ENCODE data around the gene PARD3B. TPM values are rescaled to one million over a fixed set of nuclear protein-coding genes. Genes with fewer than 3 reads are reported as not detected.

Gene PARD3B
- total RNA-seq, 4 donors from 2014 or later = 32.8 to 69.6 (median 47.3) TPM

DNA sequence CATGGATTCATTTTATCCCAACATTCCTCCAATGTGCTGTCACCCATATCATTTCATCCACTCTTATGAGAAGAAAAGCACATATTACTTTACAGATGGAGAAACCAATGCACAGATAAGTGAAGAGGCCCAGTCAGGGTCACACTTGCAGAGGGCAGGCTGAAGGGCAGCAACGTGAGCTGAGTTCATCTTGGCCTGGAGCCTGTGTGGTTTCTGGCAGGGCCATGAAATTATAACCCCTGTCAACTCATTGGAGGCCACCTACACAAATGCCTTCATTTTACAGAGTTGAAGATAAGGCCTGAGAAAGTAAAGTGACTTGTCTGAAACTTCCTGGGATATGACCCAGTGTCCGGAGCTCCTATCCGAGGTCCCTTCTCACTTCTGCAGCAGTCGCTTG is 1048.6 kb downstream of the PARD3B start:
- TF ChIP-seq, protein P1, sequence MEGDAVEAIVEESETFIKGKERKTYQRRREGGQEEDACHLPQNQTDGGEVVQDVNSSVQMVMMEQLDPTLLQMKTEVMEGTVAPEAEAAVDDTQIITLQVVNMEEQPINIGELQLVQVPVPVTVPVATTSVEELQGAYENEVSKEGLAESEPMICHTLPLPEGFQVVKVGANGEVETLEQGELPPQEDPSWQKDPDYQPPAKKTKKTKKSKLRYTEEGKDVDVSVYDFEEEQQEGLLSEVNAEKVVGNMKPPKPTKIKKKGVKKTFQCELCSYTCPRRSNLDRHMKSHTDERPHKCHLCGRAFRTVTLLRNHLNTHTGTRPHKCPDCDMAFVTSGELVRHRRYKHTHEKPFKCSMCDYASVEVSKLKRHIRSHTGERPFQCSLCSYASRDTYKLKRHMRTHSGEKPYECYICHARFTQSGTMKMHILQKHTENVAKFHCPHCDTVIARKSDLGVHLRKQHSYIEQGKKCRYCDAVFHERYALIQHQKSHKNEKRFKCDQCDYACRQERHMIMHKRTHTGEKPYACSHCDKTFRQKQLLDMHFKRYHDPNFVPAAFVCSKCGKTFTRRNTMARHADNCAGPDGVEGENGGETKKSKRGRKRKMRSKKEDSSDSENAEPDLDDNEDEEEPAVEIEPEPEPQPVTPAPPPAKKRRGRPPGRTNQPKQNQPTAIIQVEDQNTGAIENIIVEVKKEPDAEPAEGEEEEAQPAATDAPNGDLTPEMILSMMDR (IDR thresholded peaks at IDR 0.05; ENCODE audit: low read depth) = no peak

DNA sequence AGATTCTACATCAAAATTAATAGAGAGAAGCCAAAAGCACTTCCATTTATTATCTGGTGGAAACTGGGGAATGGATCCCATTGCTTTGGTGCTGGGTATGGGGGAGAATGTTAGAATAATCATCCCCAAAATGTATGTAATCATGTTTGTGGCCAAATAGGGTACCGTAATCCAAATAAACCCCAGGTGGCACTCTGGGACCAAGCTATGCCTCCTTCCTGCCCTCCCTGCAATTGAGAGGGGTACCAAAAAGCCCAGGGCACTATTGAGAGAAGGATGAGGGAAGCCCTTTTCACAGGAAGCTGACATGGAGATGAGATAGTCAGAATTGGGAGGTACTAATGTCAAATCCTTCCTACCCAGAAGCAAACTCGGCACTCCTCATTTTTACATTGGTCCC is 1051.3 kb downstream of the PARD3B start:
- TF ChIP-seq, protein P1 (IDR thresholded peaks at IDR 0.05; ENCODE audit: low read depth) = no peak

DNA sequence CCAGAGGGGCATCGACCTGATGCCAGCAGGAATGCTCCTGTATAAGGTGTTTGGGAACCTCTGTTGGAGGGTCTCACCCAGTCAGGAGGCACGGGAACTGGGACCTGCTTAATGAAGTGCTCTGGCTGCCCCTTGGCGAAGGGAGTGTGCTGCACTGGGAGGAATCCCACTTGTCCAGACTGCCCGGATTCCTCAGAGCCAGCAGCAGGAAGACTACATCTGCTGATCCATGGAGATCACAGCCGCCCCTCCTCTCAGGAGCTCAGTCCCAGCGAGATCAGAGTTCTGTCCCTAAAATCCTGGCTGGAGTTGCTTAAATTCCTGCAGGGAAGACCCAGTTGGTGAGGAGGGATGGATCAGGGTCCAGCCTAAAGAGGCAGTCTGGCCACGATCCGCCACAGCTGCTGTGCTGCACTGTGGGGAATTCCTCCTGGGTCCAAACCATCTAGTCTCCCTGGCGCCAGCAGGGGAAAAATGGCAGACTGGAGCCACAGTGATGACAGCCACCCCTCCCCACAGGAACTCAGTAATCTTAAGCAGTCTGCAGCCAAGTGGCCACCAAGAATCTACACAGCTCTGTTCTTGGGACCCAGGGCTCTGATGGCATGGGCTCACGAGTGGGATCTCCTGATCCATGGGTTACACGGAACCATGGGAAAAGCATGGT is 1060.5 kb downstream of the PARD3B start:
- TF ChIP-seq, protein P1 (IDR thresholded peaks at IDR 0.05; ENCODE audit: low read depth) = no peak

DNA sequence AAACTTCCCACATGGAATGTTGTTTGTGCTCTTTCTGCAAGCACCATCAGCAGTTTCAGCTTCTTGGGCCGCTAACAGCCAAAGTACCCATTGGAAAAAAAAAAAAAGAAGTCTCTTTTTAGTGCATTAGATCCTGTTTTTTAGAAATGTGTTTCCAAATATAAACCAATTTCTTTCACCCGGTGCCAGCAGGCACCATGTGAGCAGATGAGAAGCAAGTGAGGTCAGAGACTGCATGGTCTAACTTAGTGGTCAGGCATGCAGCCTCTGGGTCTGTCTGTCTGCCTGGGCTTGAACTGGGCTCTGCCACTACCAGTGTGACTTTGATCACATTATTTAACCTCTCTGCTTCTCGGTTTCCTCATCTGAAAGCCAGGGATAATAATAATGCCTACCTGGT is 1061.9 kb downstream of the PARD3B start:
- TF ChIP-seq, protein P1 (IDR thresholded peaks at IDR 0.05; ENCODE audit: low read depth) = no peak

DNA sequence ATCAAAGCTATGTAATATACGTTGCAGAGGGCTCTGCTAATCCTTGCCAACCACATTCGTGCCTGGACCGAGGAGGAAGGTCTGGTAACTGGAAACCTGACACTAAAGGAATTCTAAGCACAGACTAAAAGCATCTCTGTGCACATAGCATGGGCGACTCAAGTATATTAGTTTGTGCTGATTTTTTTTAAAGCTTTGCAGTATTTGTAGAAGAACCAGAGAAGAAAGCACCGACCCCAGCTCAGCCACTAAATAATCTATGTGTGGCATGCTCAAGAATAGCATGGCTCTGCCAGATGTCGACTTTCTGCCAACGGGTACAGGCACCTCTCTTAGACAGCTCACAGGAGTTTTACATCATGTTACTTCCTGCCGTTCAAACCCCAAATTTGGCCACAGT is 1063.8 kb downstream of the PARD3B start:
- TF ChIP-seq, protein P1 (IDR thresholded peaks at IDR 0.05; ENCODE audit: low read depth) = no peak

DNA sequence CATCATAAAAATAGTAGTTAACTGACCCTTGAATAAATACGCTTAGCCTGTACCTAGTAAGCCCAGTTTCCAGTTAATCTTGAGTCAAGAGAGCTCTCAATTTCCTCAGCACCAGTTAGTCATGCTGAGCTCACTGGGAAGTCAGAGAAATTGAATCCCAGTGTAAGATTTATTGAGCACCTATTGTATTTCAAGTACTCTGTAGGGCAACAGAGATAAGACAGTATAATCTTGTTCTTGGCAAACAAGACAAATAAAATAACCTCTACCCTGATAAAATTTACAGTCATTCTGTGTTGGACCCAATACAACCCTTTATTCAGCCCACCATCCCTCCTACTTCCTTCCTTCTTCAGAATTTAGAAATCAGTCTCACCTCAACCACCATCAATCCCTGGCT is 1065.2 kb downstream of the PARD3B start:
- TF ChIP-seq, protein P1 (IDR thresholded peaks at IDR 0.05; ENCODE audit: low read depth) = no peak

DNA sequence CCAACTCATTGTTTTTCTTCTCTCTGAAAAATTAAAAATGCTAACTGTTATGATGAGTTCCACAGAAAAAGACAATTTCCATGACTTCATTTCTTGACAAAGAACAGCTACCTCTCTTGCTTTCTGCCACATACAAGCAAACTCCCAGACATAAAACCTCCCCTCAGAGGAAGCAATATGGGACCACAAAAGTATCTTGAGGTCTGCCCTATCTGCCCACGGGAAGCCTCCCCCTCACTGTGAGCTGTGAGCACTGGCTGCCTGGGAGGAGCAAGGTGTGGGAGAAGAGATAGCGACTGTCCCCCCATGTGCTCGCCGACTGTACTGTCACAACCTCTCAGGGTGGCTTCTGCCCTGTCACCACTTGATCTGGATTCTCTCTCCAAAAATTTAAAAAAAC is 1067.4 kb downstream of the PARD3B start:
- TF ChIP-seq, protein P1 (IDR thresholded peaks at IDR 0.05; ENCODE audit: low read depth) = no peak

Data from subcutaneous adipose tissue (tissue), 4 donors.